Measurements from ENCODE around the gene TMEM109. TPM values are rescaled to one million over a fixed set of nuclear protein-coding genes. Genes with fewer than 3 reads are reported as not detected.

The TMEM109 gene
- total and polyA plus RNA-seq, 4 experiments from 2014 or later: 66.9 to 333 (median 131) TPM

DNA sequence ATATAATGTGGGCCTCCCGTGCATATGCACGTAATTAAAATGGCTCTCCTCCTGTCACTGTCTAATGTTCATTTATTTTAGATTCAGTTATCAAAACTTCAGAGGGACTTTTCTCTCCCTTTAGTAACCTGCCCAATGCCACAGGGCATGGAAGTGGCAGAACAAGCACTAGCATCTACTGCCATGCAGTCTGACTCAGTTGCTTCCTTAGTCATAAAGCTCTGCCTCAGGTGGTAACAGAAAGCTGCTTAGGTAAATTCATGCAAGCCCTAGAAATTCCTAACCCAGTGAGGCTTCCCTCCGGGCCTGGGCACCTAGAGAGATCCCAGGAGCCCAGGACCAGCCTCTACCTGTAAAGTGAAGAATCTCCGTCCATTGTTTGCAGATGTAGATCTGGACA lies 16.5 kb upstream of the TMEM109 start:
- no peak for DNase-seq
- Mint-ChIP-seq H3K36me3 (peaks cover 62 to 93% of the 10 kb centered on the region in 2 donors), H3K9me3 (no peaks in the 10 kb centered on the region), H3K4me3 (no peak overlapping the region), H3K27ac (peak overlapping the region in 1 of 7 donors; percentile 61), H3K27me3 (no peaks in the 10 kb centered on the region), H3K4me1 (peaks cover 2 to 5% (median 3%) of the 10 kb centered on the region in 4 donors)
- intact Hi-C loops (cut with micrococcal nuclease): no loop called here
- H3K27me3 ChIP-seq (ENCODE audit: insufficient read depth, low read length): no peaks in the 10 kb centered on the region
- H3K27ac ChIP-seq (ENCODE audit: low read depth, low read length): no peak overlapping the region
- H3K4me3 ChIP-seq (ENCODE audit: low read length in 2 of 2): no peak overlapping the region
- peaks cover 80% of the 10 kb centered on the region for H3K36me3 ChIP-seq (ENCODE audit: insufficient read depth, low read length)
- ChIA-PET POLR2A (ENCODE audit: partially characterized antibody) (interaction anchor here (0.9 to 1.2 kb wide), 3 partner anchors 8 to 214 kb away, joined by 3 to 4 read pairs (median 4); partner anchors contain the start of gene PRPF19), CTCF (ENCODE audit: partially characterized antibody) (interaction anchor here (0.8 to 5.2 kb wide), 6 partner anchors 8 to 66 kb away, joined by 3 to 53 read pairs (median 4); partner anchors contain the start of gene TMEM109)
- H3K9me3 ChIP-seq (ENCODE audit: control insufficient read depth in 1 of 2, low read length in 2 of 2): no peaks in the 10 kb centered on the region
- no peaks in the 10 kb centered on the region for H3K4me1 ChIP-seq (ENCODE audit: insufficient read depth, low read length)

DNA sequence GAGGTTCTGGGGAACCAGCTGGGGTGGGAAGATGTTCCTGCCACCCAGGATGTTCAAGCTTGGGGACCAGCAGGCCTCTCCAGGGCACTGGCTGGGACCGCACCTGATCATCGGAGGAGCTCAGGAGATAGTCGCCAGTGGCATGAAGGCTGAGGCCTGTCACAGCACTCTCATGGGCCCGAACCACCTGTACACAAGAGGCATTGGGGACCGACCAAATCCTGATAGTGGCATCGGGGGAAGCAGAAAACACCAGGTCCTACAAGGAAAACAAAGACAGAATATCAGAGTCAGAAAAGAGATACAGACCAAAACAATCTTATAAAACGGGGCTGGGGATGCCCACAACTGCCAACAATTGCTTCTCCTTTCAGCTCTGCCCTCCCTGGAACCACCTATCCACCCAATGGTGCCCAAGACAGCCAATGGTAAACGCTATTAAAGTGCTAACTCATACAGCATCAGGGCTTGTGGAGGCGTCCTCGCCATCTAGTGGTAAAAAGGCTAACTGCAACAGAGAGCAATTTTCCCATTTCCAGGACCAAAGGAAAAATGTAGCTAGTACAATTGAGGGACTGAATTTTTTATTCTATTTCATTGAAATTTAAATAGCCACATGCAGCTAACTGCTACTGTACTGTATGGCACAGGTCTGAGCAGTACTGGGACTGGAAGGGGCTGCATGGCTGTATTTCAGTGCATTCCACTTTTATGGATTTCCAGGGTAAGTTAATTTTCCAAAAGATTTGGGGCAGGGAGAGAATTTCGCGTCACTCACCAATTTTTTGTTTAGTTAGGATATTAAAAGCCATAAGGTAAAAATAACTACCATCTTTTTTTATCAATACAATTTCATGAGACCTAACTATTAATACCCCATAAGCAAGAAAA lies 14.7 kb upstream of the TMEM109 start:
- Histone ChIP-seq H3K4me1 (ENCODE audit: insufficient read depth, low read length) (peaks cover 10% of the 10 kb centered on the region), H3K27me3 (ENCODE audit: insufficient read depth, low read length) (no peaks in the 10 kb centered on the region), H3K4me3 (ENCODE audit: low read length in 2 of 2) (no peak overlapping the region), H3K27ac (ENCODE audit: low read depth, low read length) (no peak overlapping the region), H3K9me3 (ENCODE audit: control insufficient read depth in 1 of 2, low read length in 2 of 2) (no peaks in the 10 kb centered on the region), H3K36me3 (ENCODE audit: insufficient read depth, low read length) (peaks cover 80% of the 10 kb centered on the region)
- peak overlapping the region in 3 of 7 donors; percentile 13 to 49 (median 24) for H3K27ac Mint-ChIP-seq
- peak in 4 of 5 donors; percentile 30 to 49 (median 44) for DNase-seq
- CTCF ChIA-PET (ENCODE audit: partially characterized antibody): interaction anchor here (0.7 to 9.7 kb wide), 16 partner anchors 9 to 121 kb away, joined by 3 to 117 read pairs (median 5); partner anchors contain the start of gene TMEM109
- H3K9me3 Mint-ChIP-seq: no peaks in the 10 kb centered on the region
- H3K4me1 Mint-ChIP-seq: peaks cover 7 to 16% (median 11%) of the 10 kb centered on the region in 4 donors
- no peak overlapping the region for H3K4me3 Mint-ChIP-seq
- peaks cover 60 to 96% of the 10 kb centered on the region in 2 donors for H3K36me3 Mint-ChIP-seq
- POLR2A ChIA-PET (ENCODE audit: partially characterized antibody): interaction anchor here (1.2 to 7.9 kb wide), 3 partner anchors 12 to 21 kb away, joined by 3 to 111 read pairs (median 3); partner anchors contain the start of gene TMEM109
- intact Hi-C loops (cut with micrococcal nuclease): loop anchor here (1.0 to 2.0 kb wide), 2 partner anchors 68 to 124 kb away; no protein-coding TSS in a partner anchor
- no peaks in the 10 kb centered on the region for H3K27me3 Mint-ChIP-seq

DNA sequence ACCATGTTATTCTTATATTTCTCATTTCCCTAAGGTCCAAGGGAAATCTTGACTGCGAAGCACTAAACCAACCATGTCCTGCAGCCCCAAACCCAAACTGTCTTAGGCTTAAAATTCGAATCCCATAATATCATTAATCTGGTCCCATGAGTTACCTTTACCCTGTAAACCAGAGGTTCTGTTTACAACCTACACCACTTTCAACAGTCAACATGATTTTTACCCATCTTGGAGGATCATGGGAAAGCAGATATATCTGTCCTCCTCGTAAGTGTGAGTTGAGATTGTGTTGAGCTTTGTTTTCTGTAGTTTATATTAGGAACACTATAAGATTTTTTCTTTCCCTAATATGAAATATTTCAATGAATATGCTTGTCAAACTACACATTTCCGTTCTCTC lies 14.0 kb upstream of the TMEM109 start:
- H3K27ac Mint-ChIP-seq: peak overlapping the region in 1 of 7 donors; percentile 25
- H3K4me3 Mint-ChIP-seq: no peak overlapping the region
- H3K4me1 Mint-ChIP-seq: peaks cover 9 to 21% (median 16%) of the 10 kb centered on the region in 4 donors
- Histone ChIP-seq H3K27ac (ENCODE audit: low read depth, low read length) (no peak overlapping the region), H3K4me3 (ENCODE audit: low read length in 2 of 2) (no peak overlapping the region), H3K27me3 (ENCODE audit: insufficient read depth, low read length) (no peaks in the 10 kb centered on the region), H3K36me3 (ENCODE audit: insufficient read depth, low read length) (peaks cover 73% of the 10 kb centered on the region), H3K4me1 (ENCODE audit: insufficient read depth, low read length) (peaks cover 17% of the 10 kb centered on the region), H3K9me3 (ENCODE audit: control insufficient read depth in 1 of 2, low read length in 2 of 2) (no peaks in the 10 kb centered on the region)
- intact Hi-C loops (cut with micrococcal nuclease): loop anchor here (1.0 to 2.0 kb wide), 2 partner anchors 69 to 125 kb away; no protein-coding TSS in a partner anchor
- CTCF ChIA-PET (ENCODE audit: partially characterized antibody): interaction anchor here (0.7 to 9.7 kb wide), 14 partner anchors 8 to 121 kb away, joined by 3 to 117 read pairs (median 5); partner anchors contain the start of gene TMEM109
- no peaks in the 10 kb centered on the region for H3K27me3 Mint-ChIP-seq
- peaks cover 56 to 91% of the 10 kb centered on the region in 2 donors for H3K36me3 Mint-ChIP-seq
- H3K9me3 Mint-ChIP-seq: no peaks in the 10 kb centered on the region
- DNase-seq: no peak
- POLR2A ChIA-PET (ENCODE audit: partially characterized antibody): interaction anchor here (1.2 to 7.9 kb wide), 2 partner anchors 12 to 14 kb away, joined by 3 to 111 read pairs; partner anchors contain the start of gene TMEM109

DNA sequence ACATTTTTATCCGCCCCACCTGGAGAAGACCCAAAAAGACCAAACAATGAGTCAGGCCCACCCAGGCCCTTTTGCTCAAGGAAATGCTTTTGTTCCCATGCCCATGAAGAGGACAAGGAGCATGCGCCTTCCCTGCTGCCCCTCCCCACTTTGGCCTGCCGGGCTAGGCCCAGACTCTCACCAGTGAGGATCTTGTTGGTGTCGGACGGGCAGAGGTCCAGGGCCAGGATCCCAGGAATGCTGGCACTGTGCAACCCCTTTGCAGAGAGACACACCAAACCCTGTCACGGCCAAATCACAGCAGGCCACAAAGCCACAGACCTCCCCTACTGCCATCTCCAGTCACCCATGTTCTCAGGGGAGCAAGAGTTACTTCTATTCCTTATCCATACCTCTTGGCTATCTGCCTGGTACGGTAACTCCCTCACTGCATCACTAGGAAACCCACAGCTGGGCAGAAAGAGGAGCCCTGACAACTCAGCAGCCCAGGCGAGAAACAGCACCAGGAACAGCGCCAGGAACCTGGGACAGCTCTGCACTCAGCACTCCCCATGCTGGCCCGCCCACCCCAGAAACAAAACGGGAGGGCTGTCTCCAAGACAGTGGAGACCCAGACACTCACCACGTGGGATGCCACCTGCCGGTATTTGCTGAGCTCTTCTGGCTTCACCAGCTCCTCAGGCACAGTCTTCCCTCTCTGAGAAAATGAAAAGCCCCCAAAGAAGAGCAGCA lies 13.1 kb upstream of the TMEM109 start:
- peak overlapping the region in 2 of 7 donors; percentile 7 to 47 for H3K27ac Mint-ChIP-seq
- H3K27me3 ChIP-seq (ENCODE audit: insufficient read depth, low read length): no peaks in the 10 kb centered on the region
- no peaks in the 10 kb centered on the region for H3K27me3 Mint-ChIP-seq
- H3K4me1 Mint-ChIP-seq: peaks cover 14 to 30% (median 24%) of the 10 kb centered on the region in 4 donors
- no peaks in the 10 kb centered on the region for H3K9me3 ChIP-seq (ENCODE audit: control insufficient read depth in 1 of 2, low read length in 2 of 2)
- peaks cover 26% of the 10 kb centered on the region for H3K4me1 ChIP-seq (ENCODE audit: insufficient read depth, low read length)
- CTCF ChIA-PET (ENCODE audit: partially characterized antibody): interaction anchor here (1.0 to 9.7 kb wide), 6 partner anchors 13 to 69 kb away, joined by 3 to 117 read pairs (median 20); partner anchors contain the start of gene TMEM109
- no peak overlapping the region for H3K27ac ChIP-seq (ENCODE audit: low read depth, low read length)
- H3K36me3 ChIP-seq (ENCODE audit: insufficient read depth, low read length): peaks cover 65% of the 10 kb centered on the region
- no peak for DNase-seq
- intact Hi-C loops (cut with micrococcal nuclease): no loop called here
- POLR2A ChIA-PET (ENCODE audit: partially characterized antibody): interaction anchor here (1.2 to 7.9 kb wide), 2 partner anchors 13 kb away, joined by 3 to 111 read pairs; partner anchors contain the start of gene TMEM109
- H3K36me3 Mint-ChIP-seq: peaks cover 51 to 89% of the 10 kb centered on the region in 2 donors
- H3K4me3 ChIP-seq (ENCODE audit: low read length in 2 of 2): no peak overlapping the region
- no peak overlapping the region for H3K4me3 Mint-ChIP-seq
- H3K9me3 Mint-ChIP-seq: no peaks in the 10 kb centered on the region

DNA sequence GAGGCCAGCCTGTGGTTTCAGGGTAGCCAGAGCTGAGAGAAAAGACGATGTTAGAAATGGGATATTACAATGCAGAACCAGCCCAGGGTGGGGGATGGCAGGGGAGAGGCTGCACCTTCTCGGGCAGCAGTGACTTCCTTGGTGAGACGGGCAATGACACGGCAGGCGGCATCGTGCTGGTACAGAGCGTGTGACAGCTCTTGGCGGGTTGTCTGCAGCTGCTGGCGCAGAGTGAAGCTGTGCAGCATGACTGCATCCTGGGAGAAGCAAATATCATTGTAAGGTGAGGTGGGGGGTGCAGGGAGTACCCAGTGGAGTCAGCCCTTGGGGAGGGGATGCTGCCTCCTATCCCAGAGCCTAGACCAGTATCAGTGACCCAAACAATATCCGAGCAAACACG lies 11.3 kb upstream of the TMEM109 start:
- Histone ChIP-seq H3K36me3 (ENCODE audit: insufficient read depth, low read length) (peaks cover 50% of the 10 kb centered on the region), H3K4me3 (ENCODE audit: low read length in 2 of 2) (no peak overlapping the region), H3K9me3 (ENCODE audit: control insufficient read depth in 1 of 2, low read length in 2 of 2) (no peaks in the 10 kb centered on the region), H3K27me3 (ENCODE audit: insufficient read depth, low read length) (no peaks in the 10 kb centered on the region), H3K27ac (ENCODE audit: low read depth, low read length) (no peak overlapping the region), H3K4me1 (ENCODE audit: insufficient read depth, low read length) (peaks cover 33% of the 10 kb centered on the region)
- CTCF ChIA-PET (ENCODE audit: partially characterized antibody): interaction anchor here (1.2 to 9.7 kb wide), 3 partner anchors 11 to 71 kb away, joined by 3 to 117 read pairs (median 21); partner anchors contain the start of gene TMEM109
- POLR2A ChIA-PET (ENCODE audit: partially characterized antibody): interaction anchor here (1.4 to 7.9 kb wide), 2 partner anchors 12 to 15 kb away, joined by 3 to 111 read pairs; partner anchors contain the start of gene TMEM109
- H3K4me3 Mint-ChIP-seq: peak overlapping the region in 2 of 8 donors; percentile 13 to 59
- H3K9me3 Mint-ChIP-seq: no peaks in the 10 kb centered on the region
- peaks cover 35 to 75% of the 10 kb centered on the region in 2 donors for H3K36me3 Mint-ChIP-seq
- peaks cover 17 to 44% (median 33%) of the 10 kb centered on the region in 4 donors for H3K4me1 Mint-ChIP-seq
- intact Hi-C loops (cut with micrococcal nuclease): no loop called here
- no peaks in the 10 kb centered on the region for H3K27me3 Mint-ChIP-seq
- H3K27ac Mint-ChIP-seq: peak overlapping the region in 4 of 7 donors; percentile 30 to 66 (median 50)
- DNase-seq: no peak

DNA sequence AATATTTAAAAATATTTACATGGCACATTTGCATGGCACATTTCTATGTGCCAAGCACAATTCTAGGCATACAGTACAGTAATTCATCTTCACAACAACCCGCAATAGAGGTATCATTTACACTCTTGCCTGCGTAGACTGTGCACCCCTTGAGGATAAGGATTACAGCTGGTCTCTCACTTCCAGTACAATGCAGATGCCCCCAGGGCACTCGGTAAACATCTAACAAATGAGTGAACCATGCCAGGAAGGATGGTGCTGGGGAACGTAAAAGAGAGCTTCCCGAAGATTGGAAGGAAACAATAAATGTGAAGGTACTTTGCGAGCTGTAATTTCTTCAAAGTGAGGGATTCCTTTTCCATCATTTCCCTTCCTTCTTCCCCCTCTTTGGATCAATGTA lies 8.9 kb upstream of the TMEM109 start:
- H3K27ac Mint-ChIP-seq: peak overlapping the region; percentile 60 to 99 (median 91)
- H3K4me1 Mint-ChIP-seq: peaks cover 15 to 49% (median 35%) of the 10 kb centered on the region in 4 donors
- Histone ChIP-seq H3K4me3 (ENCODE audit: low read length in 2 of 2) (peak overlapping the region; percentile 85), H3K9me3 (ENCODE audit: control insufficient read depth in 1 of 2, low read length in 2 of 2) (no peaks in the 10 kb centered on the region), H3K27ac (ENCODE audit: low read depth, low read length) (peak overlapping the region; percentile 85), H3K36me3 (ENCODE audit: insufficient read depth, low read length) (peaks cover 32% of the 10 kb centered on the region), H3K4me1 (ENCODE audit: insufficient read depth, low read length) (peaks cover 33% of the 10 kb centered on the region), H3K27me3 (ENCODE audit: insufficient read depth, low read length) (no peaks in the 10 kb centered on the region)
- POLR2A ChIA-PET (ENCODE audit: partially characterized antibody): interaction anchor here (0.8 to 7.9 kb wide), 14 partner anchors 8 to 224 kb away, joined by 3 to 111 read pairs (median 4); partner anchors contain the start of genes CCDC86, CD6 and TMEM109
- CTCF ChIA-PET (ENCODE audit: partially characterized antibody): interaction anchor here (1.0 to 9.7 kb wide), 8 partner anchors 8 to 282 kb away, joined by 3 to 117 read pairs (median 4); partner anchors contain the start of gene TMEM109
- no peaks in the 10 kb centered on the region for H3K27me3 Mint-ChIP-seq
- H3K36me3 Mint-ChIP-seq: peaks cover 14 to 52% of the 10 kb centered on the region in 2 donors
- no peaks in the 10 kb centered on the region for H3K9me3 Mint-ChIP-seq
- no peak for DNase-seq
- H3K4me3 Mint-ChIP-seq: peak overlapping the region; percentile 82 to 94 (median 91)
- intact Hi-C loops (cut with micrococcal nuclease): no loop called here
